HepG2 (cell line): ENCODE data around the gene C4orf36. TPM values are rescaled to one million over a fixed set of nuclear protein-coding genes. Genes with fewer than 3 reads are reported as not detected.

Experiments
- ELF3 ChIP-seq: IDR thresholded peaks from 2 replicates; pipeline ENCODE4 v1.6.1; 2016; ENCODE audit warnings: missing genetic modification reagents, missing compliant biosample characterization
- GPN1 ChIP-seq: sonication (generic); formaldehyde crosslinking; IDR thresholded peaks from 2 replicates; pipeline ENCODE4 v1.5.1; 2020; ENCODE audit warnings: missing genetic modification reagents, borderline replicate concordance
- HNF1A ChIP-seq, 2 experiments: sonication (generic) in 1 of 2; formaldehyde crosslinking in 1 of 2; IDR thresholded peaks; 2 replicates each; pipeline versions ENCODE4 v1.4.0 to v1.6.1; 2016 to 2020; ENCODE audit warnings: borderline replicate concordance in 1 of 2, low read depth in 1 of 2, mild to moderate bottlenecking in 1 of 2, missing genetic modification reagents in 1 of 2
- MAZ ChIP-seq, 2 experiments: sonication (generic) in 1 of 2; formaldehyde crosslinking in 1 of 2; IDR thresholded peaks; 2 replicates each; pipeline versions ENCODE4 v1.5.0 to v1.6.1; 2012 to 2020; ENCODE audit warnings: low read depth in 2 of 2, mild to moderate bottlenecking in 2 of 2, borderline replicate concordance in 1 of 2, improper control_type of control experiment in 1 of 2, low read length in 1 of 2, missing genetic modification reagents in 1 of 2, moderate library complexity in 1 of 2
- MED1 ChIP-seq: sonication (generic); formaldehyde crosslinking; IDR thresholded peaks from 2 replicates; pipeline ENCODE4 v1.4.0; 2020; ENCODE audit warnings: missing genetic modification reagents
- NR2C2 ChIP-seq: sonication (generic); formaldehyde crosslinking; IDR thresholded peaks from 2 replicates; pipeline ENCODE4 v1.4.0; 2020; ENCODE audit warnings: missing genetic modification reagents, mild to moderate bottlenecking, moderate library complexity, borderline replicate concordance
- ZNF143 ChIP-seq: sonication (generic); formaldehyde crosslinking; IDR thresholded peaks from 2 replicates; pipeline ENCODE4 v1.4.0; 2020; ENCODE audit warnings: missing genetic modification reagents
- ZNF264 ChIP-seq: sonication (generic); formaldehyde crosslinking; IDR thresholded peaks from 2 replicates; pipeline ENCODE4 v1.4.0; 2020; ENCODE audit warnings: missing genetic modification reagents
- ZNF317 ChIP-seq: sonication (generic); formaldehyde crosslinking; IDR thresholded peaks from 2 replicates; pipeline ENCODE4 v1.5.0; 2020; ENCODE audit warnings: mild to moderate bottlenecking, missing genetic modification reagents
- ZNF580 ChIP-seq: IDR thresholded peaks from 2 replicates; pipeline ENCODE4 v1.6.1; 2016; ENCODE audit warnings: low read depth, borderline replicate concordance
- ZNF629 ChIP-seq: sonication (generic); formaldehyde crosslinking; conservative IDR thresholded peaks from 2 replicates; pipeline ENCODE4 v1.5.0; 2020; ENCODE audit warnings: missing genetic modification reagents
- ZNF747 ChIP-seq: sonication (generic); formaldehyde crosslinking; IDR thresholded peaks from 2 replicates; pipeline ENCODE4 v1.8.1; 2023; ENCODE audit warnings: missing genetic modification reagents, mild to moderate bottlenecking, borderline replicate concordance
- polyA plus RNA-seq, 8 experiments: library from polyadenylated mRNA; depleted of rRNA in 3 of 8; stranded (reverse) in 7 of 8; unstranded in 1 of 8; fragments of >200 nt; fragmentation: Illumina TruSeq in 4 of 8; extraction: Trizol in 4 of 8; gene quantifications; 2 replicates each; pipeline versions ENCODE4 v1.2.1 to v1.2.3, GENCODE V29; 2011 to 2016; ENCODE audit warnings: low read depth in 4 of 8, missing spikeins in 1 of 8, mixed read lengths in 1 of 8; ENCODE audit not compliant: insufficient read depth in 1 of 8
- total RNA-seq, 5 experiments: library from RNA; depleted of rRNA; stranded (reverse); fragments of >200 nt; fragmentation: Illumina TruSeq; extraction: Trizol; gene quantifications; 2 replicates each; pipeline ENCODE4 v1.2.3, GENCODE V29; 2016; ENCODE audit warnings: low read depth in 1 of 5
- TF ChIP-seq, protein P1 (sequence below): sonication (generic); formaldehyde crosslinking; IDR thresholded peaks from 2 replicates; pipeline ENCODE4 v1.4.0; 2020; ENCODE audit warnings: mild to moderate bottlenecking, missing genetic modification reagents
- TF ChIP-seq, protein P2 (sequence below): sonication (generic); formaldehyde crosslinking; IDR thresholded peaks from 2 replicates; pipeline ENCODE4 v1.4.0; 2020; ENCODE audit warnings: missing genetic modification reagents

C4orf36 gene
- total and polyA plus RNA-seq, 2 of the 13 experiments (the other 11 are each of a cell fraction or from before 2014, with no cell fraction given), result 0.63 TPM; not detected in 1

GRCh38 chr4:86935853-86936733 is 43.9 kb upstream of the C4orf36 start (continued):
- TF ChIP-seq, protein P1, sequence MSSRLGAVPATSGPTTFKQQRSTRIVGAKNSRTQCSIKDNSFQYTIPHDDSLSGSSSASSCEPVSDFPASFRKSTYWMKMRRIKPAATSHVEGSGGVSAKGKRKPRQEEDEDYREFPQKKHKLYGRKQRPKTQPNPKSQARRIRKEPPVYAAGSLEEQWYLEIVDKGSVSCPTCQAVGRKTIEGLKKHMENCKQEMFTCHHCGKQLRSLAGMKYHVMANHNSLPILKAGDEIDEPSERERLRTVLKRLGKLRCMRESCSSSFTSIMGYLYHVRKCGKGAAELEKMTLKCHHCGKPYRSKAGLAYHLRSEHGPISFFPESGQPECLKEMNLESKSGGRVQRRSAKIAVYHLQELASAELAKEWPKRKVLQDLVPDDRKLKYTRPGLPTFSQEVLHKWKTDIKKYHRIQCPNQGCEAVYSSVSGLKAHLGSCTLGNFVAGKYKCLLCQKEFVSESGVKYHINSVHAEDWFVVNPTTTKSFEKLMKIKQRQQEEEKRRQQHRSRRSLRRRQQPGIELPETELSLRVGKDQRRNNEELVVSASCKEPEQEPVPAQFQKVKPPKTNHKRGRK, result no peak
- TF ChIP-seq ZNF629 (0 out of 2 replicates have a peak, but pooled peaks have one; percentile 11), GPN1 (CRISPR knock-in tag) (no peak), ELF3 (CRISPR knock-in tag) (peak; percentile 48), HNF1A (IDR thresholded peaks at IDR 0.05; ENCODE audit: low read depth) (peak; percentile 11; the same call in 1 of the 2 replicates), HNF1A (CRISPR knock-in tag; IDR thresholded peaks at IDR 0.05; ENCODE audit: borderline replicate concordance) (no peak), ZNF264 (CRISPR knock-in tag) (0 out of 2 replicates have a peak, but pooled peaks have one; percentile 29), ZNF580 (peak; percentile 18; the same call in 1 of the 2 replicates), ZNF143 (peak; percentile 47; the same call in 1 of the 2 replicates), MED1 (CRISPR knock-in tag) (peak; percentile 85), NR2C2 (CRISPR knock-in tag) (0 out of 2 replicates have a peak, but pooled peaks have one; percentile 10), MAZ (IDR thresholded peaks at IDR 0.05; ENCODE audit: borderline replicate concordance, low read depth, low read length) (no peak), MAZ (CRISPR knock-in tag; IDR thresholded peaks at IDR 0.05; ENCODE audit: low read depth) (no peak; the same call in 1 of the 2 replicates), ZNF747 (CRISPR knock-in tag) (0 out of 2 replicates have a peak, but pooled peaks have one; percentile 22), ZNF317 (CRISPR knock-in tag) (peak; percentile 73; the same call in 1 of the 2 replicates)
- TF ChIP-seq, protein P2, sequence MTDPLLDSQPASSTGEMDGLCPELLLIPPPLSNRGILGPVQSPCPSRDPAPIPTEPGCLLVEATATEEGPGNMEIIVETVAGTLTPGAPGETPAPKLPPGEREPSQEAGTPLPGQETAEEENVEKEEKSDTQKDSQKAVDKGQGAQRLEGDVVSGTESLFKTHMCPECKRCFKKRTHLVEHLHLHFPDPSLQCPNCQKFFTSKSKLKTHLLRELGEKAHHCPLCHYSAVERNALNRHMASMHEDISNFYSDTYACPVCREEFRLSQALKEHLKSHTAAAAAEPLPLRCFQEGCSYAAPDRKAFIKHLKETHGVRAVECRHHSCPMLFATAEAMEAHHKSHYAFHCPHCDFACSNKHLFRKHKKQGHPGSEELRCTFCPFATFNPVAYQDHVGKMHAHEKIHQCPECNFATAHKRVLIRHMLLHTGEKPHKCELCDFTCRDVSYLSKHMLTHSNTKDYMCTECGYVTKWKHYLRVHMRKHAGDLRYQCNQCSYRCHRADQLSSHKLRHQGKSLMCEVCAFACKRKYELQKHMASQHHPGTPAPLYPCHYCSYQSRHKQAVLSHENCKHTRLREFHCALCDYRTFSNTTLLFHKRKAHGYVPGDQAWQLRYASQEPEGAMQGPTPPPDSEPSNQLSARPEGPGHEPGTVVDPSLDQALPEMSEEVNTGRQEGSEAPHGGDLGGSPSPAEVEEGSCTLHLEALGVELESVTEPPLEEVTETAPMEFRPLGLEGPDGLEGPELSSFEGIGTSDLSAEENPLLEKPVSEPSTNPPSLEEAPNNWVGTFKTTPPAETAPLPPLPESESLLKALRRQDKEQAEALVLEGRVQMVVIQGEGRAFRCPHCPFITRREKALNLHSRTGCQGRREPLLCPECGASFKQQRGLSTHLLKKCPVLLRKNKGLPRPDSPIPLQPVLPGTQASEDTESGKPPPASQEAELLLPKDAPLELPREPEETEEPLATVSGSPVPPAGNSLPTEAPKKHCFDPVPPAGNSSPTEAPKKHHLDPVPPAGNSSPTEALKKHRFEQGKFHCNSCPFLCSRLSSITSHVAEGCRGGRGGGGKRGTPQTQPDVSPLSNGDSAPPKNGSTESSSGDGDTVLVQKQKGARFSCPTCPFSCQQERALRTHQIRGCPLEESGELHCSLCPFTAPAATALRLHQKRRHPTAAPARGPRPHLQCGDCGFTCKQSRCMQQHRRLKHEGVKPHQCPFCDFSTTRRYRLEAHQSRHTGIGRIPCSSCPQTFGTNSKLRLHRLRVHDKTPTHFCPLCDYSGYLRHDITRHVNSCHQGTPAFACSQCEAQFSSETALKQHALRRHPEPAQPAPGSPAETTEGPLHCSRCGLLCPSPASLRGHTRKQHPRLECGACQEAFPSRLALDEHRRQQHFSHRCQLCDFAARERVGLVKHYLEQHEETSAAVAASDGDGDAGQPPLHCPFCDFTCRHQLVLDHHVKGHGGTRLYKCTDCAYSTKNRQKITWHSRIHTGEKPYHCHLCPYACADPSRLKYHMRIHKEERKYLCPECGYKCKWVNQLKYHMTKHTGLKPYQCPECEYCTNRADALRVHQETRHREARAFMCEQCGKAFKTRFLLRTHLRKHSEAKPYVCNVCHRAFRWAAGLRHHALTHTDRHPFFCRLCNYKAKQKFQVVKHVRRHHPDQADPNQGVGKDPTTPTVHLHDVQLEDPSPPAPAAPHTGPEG (CRISPR knock-in tag), result peak; percentile 25; the same call in 1 of the 2 replicates
